BE2C (cell line): ENCODE results near the gene SAMD3.
"Not testable (repeated sequence)": the region's sequence is repeated elsewhere in the genome, so short reads cannot be mapped to it uniquely, and the experiment has no call there.

ENCODE experiments used
- DNase-seq: peaks from one replicate; pipeline ENCODE4 v3.0.0-alpha.2; 2020
- H3K27me3 ChIP-seq: fragments of 250-450 bp; sonication (Bioruptor Pico); 2 replicates; pipeline ENCODE4 v1.5.1; 2020; ENCODE audit warnings: mild to moderate bottlenecking
- H3K36me3 ChIP-seq: fragments of 250-450 bp; sonication (Bioruptor Pico); 2 replicates; pipeline ENCODE4 v1.5.1; 2020; ENCODE audit warnings: mild to moderate bottlenecking
- H3K4me1 ChIP-seq: fragments of 250-450 bp; sonication (Bioruptor Pico); 2 replicates; pipeline ENCODE4 v1.5.1; 2020
- H3K4me3 ChIP-seq: 2 replicates; pipeline ENCODE4 v1.5.1; 2011; ENCODE audit warnings: low read depth, low read length
- H3K9me3 ChIP-seq: fragments of 250-450 bp; sonication (Bioruptor Pico); 2 replicates; pipeline ENCODE4 v1.5.1; 2020
- CTCF ChIP-seq: IDR thresholded peaks from 2 replicates; pipeline ENCODE4 v1.5.1; 2012; ENCODE audit warnings: mild to moderate bottlenecking, low read depth, low read length

The SAMD3 gene

GRCh38 chr6:130233330-130233729 lies 10.6 kb upstream of the SAMD3 start:
- Histone ChIP-seq H3K4me3 (no peak overlapping the region), H3K36me3 (no peaks in the 10 kb centered on the region), H3K4me1 (no peaks in the 10 kb centered on the region), H3K9me3 (no peaks in the 10 kb centered on the region), H3K27me3 (no peaks in the 10 kb centered on the region)
- TF ChIP-seq CTCF, result no peak
- DNase-seq, result no peak

- not testable (repeated sequence) for DNase-seq, H3K9me3 ChIP-seq, H3K4me1 ChIP-seq, H3K4me3 ChIP-seq, H3K27me3 ChIP-seq, H3K36me3 ChIP-seq
Observed at GRCh38 chr6:130230531-130230930, 7.8 kb upstream of the SAMD3 start.

- H3K4me1 ChIP-seq, result no peaks in the 10 kb centered on the region
- H3K27me3 ChIP-seq, result no peaks in the 10 kb centered on the region
- no peaks in the 10 kb centered on the region for H3K36me3 ChIP-seq
- TF ChIP-seq CTCF, result no peak
- no peak for DNase-seq
- H3K9me3 ChIP-seq, result no peaks in the 10 kb centered on the region
- H3K4me3 ChIP-seq, result no peak overlapping the region
Observed at GRCh38 chr6:130229645-130230044, 6.9 kb upstream of the SAMD3 start.

- no peaks in the 10 kb centered on the region for H3K27me3 ChIP-seq
- DNase-seq, result no peak
Observed at GRCh38 chr6:130223508-130223907, 757 bp upstream of the SAMD3 start.

GRCh38 chr6:130218134-130218533 lies 4.6 kb downstream of the SAMD3 start:
- no peaks in the 10 kb centered on the region for H3K27me3 ChIP-seq
- no peak overlapping the region for H3K4me3 ChIP-seq
- no peak for DNase-seq
- H3K9me3 ChIP-seq, result no peaks in the 10 kb centered on the region
- no peak for TF ChIP-seq CTCF
- no peaks in the 10 kb centered on the region for H3K36me3 ChIP-seq
- no peaks in the 10 kb centered on the region for H3K4me1 ChIP-seq

More at GRCh38 chr6:130223508-130223907, 757 bp upstream of the SAMD3 start:
- Histone ChIP-seq H3K4me3 (no peak overlapping the region), H3K36me3 (no peaks in the 10 kb centered on the region), H3K4me1 (no peaks in the 10 kb centered on the region), H3K9me3 (no peaks in the 10 kb centered on the region)
- TF ChIP-seq CTCF, result no peak

- TF ChIP-seq CTCF, result no peak
- H3K9me3 ChIP-seq, result no peaks in the 10 kb centered on the region
- no peaks in the 10 kb centered on the region for H3K27me3 ChIP-seq
- no peaks in the 10 kb centered on the region for H3K4me1 ChIP-seq
- no peaks in the 10 kb centered on the region for H3K36me3 ChIP-seq
- H3K4me3 ChIP-seq, result no peak overlapping the region
- DNase-seq, result no peak
Observed at GRCh38 chr6:130216620-130217019, 6.1 kb downstream of the SAMD3 start.

GRCh38 chr6:130215526-130215925 lies 7.2 kb downstream of the SAMD3 start:
- H3K36me3 ChIP-seq, result no peaks in the 10 kb centered on the region
- no peak for DNase-seq
- H3K4me1 ChIP-seq, result no peaks in the 10 kb centered on the region
- no peaks in the 10 kb centered on the region for H3K27me3 ChIP-seq
- no peaks in the 10 kb centered on the region for H3K9me3 ChIP-seq
- H3K4me3 ChIP-seq, result no peak overlapping the region
- TF ChIP-seq CTCF, result no peak
